T follicular helper cell (primary cell): ENCODE results near the gene HYAL3.
"Not testable (repeated sequence)": the region's sequence is repeated elsewhere in the genome, so short reads cannot be mapped to it uniquely, and the experiment has no call there.

Experiments used
- DNase-seq: peaks from one replicate; pipeline ENCODE4 v3.0.0-alpha.2; 2020; ENCODE audit warnings: low read depth

The HYAL3 gene

GRCh38 chr3:50290161-50290641 lies 9.0 kb downstream of the HYAL3 start:
- DNase-seq = no peak

GRCh38 chr3:50289130-50289529 lies 10.1 kb downstream of the HYAL3 start:
- no peak for DNase-seq

GRCh38 chr3:50288387-50289007 lies 10.7 kb downstream of the HYAL3 start:
- no peak for DNase-seq

- DNase-seq = no peak
These were observed 11.9 kb downstream of the HYAL3 start for GRCh38 chr3:50287262-50287661.

- DNase-seq = no peak
These were observed 12.6 kb downstream of the HYAL3 start for GRCh38 chr3:50286322-50287227.

GRCh38 chr3:50284121-50284520 lies 15.1 kb downstream of the HYAL3 start:
- DNase-seq = not testable (repeated sequence)

GRCh38 chr3:50279255-50280016 lies 19.8 kb downstream of the HYAL3 start:
- no peak for DNase-seq

GRCh38 chr3:50278880-50279224 lies 20.4 kb downstream of the HYAL3 start, which contains the start of gene LSMEM2:
TSS of gene LSMEM2 (plus strand) at chr3:50279087. CDS start at chr3:50279114, 27 bp downstream.
- DNase-seq = no peak

- DNase-seq = no peak
These were observed 20.9 kb downstream of the HYAL3 start for GRCh38 chr3:50278123-50278879.

GRCh38 chr3:50276762-50277101 lies 22.5 kb downstream of the HYAL3 start:
- no peak for DNase-seq

GRCh38 chr3:50275996-50276761 lies 23.0 kb downstream of the HYAL3 start:
- no peak for DNase-seq

GRCh38 chr3:50275141-50275995 lies 23.8 kb downstream of the HYAL3 start:
- no peak for DNase-seq

- DNase-seq = peak; percentile 58
These were observed 24.7 kb downstream of the HYAL3 start for GRCh38 chr3:50274371-50275104.

GRCh38 chr3:50273689-50274065 lies 25.5 kb downstream of the HYAL3 start:
- DNase-seq = no peak

- peak; percentile 70 for DNase-seq
These were observed 26.1 kb downstream of the HYAL3 start for GRCh38 chr3:50272911-50273688.

GRCh38 chr3:50272538-50272910 lies 26.7 kb downstream of the HYAL3 start:
- DNase-seq = not testable (repeated sequence)

GRCh38 chr3:50271314-50271936 lies 27.8 kb downstream of the HYAL3 start:
- DNase-seq = no peak
